ENCODE data around the gene TMLHE.
"Not testable (repeated sequence)": the region's sequence is repeated elsewhere in the genome, so short reads cannot be mapped to it uniquely, and the experiment has no call there.

The TMLHE gene

GRCh38 chrX:155491421-155491820 lies 121.3 kb downstream of the TMLHE start:
- DNase-seq: not testable (repeated sequence)

- not testable (repeated sequence) for DNase-seq
These were observed 135.6 kb downstream of the TMLHE start for GRCh38 chrX:155477136-155477535.

DNA sequence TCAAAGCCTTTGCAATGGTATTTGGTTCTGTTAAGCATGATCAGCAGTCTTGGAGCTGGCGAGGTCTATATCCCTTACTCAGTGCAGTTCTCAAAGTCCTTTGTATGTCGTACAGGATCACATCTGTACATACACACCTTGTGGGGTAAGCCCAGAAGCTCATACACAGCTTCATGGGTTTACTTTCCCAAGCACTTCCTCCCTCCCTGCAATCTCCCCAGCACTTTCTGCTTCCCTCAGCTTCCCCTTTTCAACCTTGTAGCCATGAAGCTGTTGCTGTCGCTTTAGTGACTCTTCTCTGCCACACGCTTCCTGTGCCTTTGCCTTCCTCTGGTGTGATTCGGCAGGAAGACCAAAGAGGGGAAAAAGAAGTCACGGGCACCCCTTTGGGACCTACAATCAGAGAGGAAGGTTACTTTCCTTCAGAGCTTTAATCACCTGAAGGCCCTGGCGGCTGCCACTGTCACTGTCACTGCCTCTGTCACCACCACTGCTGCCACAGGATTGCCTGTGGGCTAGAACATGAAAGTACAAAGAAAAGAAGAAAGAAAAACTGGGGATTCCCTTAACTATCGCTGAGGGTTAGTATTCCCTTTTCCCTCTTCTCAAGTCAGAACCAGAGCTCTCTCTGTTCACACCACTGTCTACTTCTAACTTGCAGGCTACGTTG lies 146.3 kb downstream of the TMLHE start:
- DNase-seq: not testable (repeated sequence)

DNA sequence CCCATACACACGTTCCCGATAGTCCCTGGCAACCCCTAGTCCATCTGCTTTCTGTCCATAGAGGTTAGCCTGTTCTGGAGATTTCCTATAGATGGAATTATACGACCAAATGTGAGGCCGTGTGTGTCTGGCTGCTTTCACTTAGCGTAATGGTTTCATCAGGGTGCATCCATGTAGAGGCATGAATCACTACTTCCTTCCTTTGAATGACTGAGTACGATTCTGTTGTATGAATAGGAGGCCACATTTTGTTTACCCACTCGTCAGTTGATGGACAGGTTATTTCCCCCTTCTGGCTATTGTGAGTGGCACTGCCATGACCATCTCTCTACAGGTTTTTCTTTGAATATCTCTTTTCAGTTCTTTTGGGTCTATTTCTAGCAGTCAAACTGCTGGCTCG lies 152.3 kb downstream of the TMLHE start:
- not testable (repeated sequence) for DNase-seq

DNA sequence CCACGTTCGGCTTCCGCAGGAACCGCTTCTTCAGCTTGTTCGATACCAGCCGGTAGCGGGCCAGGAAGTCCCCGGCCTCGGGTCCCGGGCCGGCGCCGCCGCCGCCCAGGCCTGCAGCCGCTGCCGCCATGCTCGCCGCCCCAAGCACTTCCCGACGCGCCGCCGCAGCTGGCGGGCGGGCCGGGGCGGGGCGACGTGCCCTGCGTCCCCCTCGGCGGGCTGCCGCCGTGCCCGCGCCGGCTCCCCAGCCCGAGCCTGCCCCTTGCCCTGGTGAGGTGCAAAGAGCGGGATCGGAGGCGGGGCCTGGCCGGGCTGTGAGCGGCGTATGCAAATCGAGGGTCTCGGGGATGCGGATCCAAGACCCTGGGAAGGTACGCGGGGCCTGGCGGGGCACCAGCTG lies 154.3 kb downstream of the TMLHE start, which contains the start of gene F8A3:
Gene F8A3, minus strand, starts transcription at position 150 of the 400 bp plus-strand sequence. Its CDS starts 20 bp downstream, at position 130.
- DNase-seq: not testable (repeated sequence)

DNA sequence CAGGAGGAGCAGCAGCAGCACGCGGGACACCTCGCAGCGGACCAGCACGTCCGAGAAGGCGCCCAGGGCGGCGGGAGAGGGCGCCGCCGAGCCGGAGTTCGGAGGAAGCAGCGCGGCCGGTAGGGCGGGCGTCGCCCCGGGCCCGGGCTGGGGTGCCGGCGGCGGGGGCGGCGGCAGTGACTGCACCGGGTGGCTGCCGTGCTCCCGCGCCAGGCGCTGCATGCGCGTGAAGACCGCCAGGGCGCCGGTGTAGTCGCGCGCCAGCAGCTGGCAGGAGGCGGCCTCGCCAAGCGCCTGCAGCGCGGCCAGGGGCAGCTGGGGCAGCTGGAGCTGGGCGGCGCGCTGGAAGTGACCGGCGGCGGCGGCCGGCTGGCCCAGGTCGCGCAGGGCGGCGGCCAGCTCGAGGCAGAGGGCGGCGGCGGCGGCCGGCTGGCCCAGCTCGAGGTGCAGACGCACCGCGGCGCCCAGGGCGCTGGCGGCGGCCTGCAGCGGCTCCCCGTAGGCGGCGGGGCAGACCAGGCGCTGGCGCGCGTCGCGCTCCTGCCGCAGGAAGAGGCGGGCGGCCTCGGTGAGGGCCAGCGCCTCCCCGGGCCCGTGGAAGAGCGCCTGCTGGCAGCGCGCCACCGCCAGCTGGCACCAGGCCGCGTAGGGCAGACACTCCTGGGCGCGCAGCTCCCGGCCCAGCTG lies 154.8 kb downstream of the TMLHE start:
- DNase-seq: not testable (repeated sequence)

DNA sequence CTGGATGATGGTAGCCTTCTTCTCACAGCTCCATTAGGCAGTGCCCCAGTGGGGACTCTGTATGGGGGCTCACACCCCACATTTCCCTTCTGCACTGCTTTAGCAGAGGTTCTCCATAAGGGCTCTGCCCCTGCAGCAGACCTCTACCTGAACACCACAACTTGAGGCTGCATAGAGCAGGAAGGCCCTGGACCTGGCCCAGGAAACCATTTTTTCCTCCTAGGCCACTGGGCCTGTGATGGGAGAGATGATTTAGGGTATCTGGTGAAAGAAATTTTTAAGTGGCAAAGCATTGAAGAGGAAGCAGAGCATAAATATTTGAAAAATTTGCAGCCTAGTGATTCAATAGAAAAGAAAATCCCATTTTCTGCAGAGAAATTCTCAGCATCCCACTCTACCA lies 171.7 kb downstream of the TMLHE start:
- no peak for DNase-seq

Data from CD4-positive, alpha-beta T cell treated with Interferon alpha-2 for 1 hour (primary cell).